GM12878 (cell line): Measurements from ENCODE around the gene CDC45. TPM values are rescaled to one million over a fixed set of nuclear protein-coding genes. Genes with fewer than 3 reads are reported as not detected.

ENCODE experiments used
- ATF7 ChIP-seq: fragments of 450-650 bp; IDR thresholded peaks from 2 replicates; pipeline ENCODE4 v1.6.1; 2016; ENCODE audit warnings: low read depth, mild to moderate bottlenecking
- CUX1 ChIP-seq: IDR thresholded peaks from 2 replicates; pipeline ENCODE4 v1.6.1; 2012; ENCODE audit warnings: improper control_type of control experiment, low read depth, low read length; ENCODE audit not compliant: insufficient replicate concordance
- ETV6 ChIP-seq, 2 experiments: fragments of 450-650 bp in 1 of 2; IDR thresholded peaks in 1 of 2; conservative IDR thresholded peaks in 1 of 2; 2 replicates each; pipeline ENCODE4 v1.6.1; 2014; ENCODE audit warnings: antibody characterized with exemption in 1 of 2, borderline replicate concordance in 1 of 2, low read depth in 1 of 2, mild to moderate bottlenecking in 1 of 2, moderate library complexity in 1 of 2
- MTA2 ChIP-seq: fragments of 450-650 bp; IDR thresholded peaks from 2 replicates; pipeline ENCODE4 v1.6.1; 2016; ENCODE audit warnings: low read depth, mild to moderate bottlenecking, moderate library complexity
- MTA3 ChIP-seq: IDR thresholded peaks from 2 replicates; pipeline ENCODE4 v1.6.1; 2012; ENCODE audit warnings: low read length, inconsistent platforms, borderline replicate concordance
- MXI1 ChIP-seq: fragments of 150-350 bp; IDR thresholded peaks from 2 replicates; pipeline ENCODE4 v1.6.1; 2011; ENCODE audit warnings: low read depth, mild to moderate bottlenecking, inconsistent platforms, low read length, improper control_type of control experiment
- POLR2A ChIP-seq: IDR thresholded peaks from 2 replicates; pipeline ENCODE4 v1.6.1; 2011; ENCODE audit warnings: low read depth, mild to moderate bottlenecking, low read length
- POLR2AphosphoS5 ChIP-seq: IDR thresholded peaks from 2 replicates; pipeline ENCODE4 v1.6.1; 2011; ENCODE audit warnings: mild to moderate bottlenecking, low read length, inconsistent platforms
- POU2F2 ChIP-seq: IDR thresholded peaks from 3 replicates; pipeline ENCODE4 v1.6.1; 2011; ENCODE audit warnings: low read depth, mild to moderate bottlenecking, low read length, borderline replicate concordance
- RFX5 ChIP-seq: IDR thresholded peaks from 2 replicates; pipeline ENCODE4 v1.6.1; 2011; ENCODE audit warnings: low read depth, low read length, improper control_type of control experiment
- SKIL ChIP-seq: fragments of 450-650 bp; IDR thresholded peaks from 2 replicates; pipeline ENCODE4 v1.6.1; 2017; ENCODE audit warnings: mild to moderate bottlenecking, low read depth, inconsistent platforms; ENCODE audit not compliant: poor library complexity, severe bottlenecking
- TCF3 ChIP-seq: IDR thresholded peaks from 2 replicates; pipeline ENCODE4 v1.6.1; 2012; ENCODE audit warnings: low read depth, mild to moderate bottlenecking, low read length, borderline replicate concordance; ENCODE audit not compliant: insufficient read depth
- TCF7 ChIP-seq: IDR thresholded peaks from 2 replicates; pipeline ENCODE4 v1.6.1; 2014; ENCODE audit warnings: antibody characterized with exemption, borderline replicate concordance
- USF2 ChIP-seq: IDR thresholded peaks from 2 replicates; pipeline ENCODE4 v1.6.1; 2011; ENCODE audit warnings: low read depth, low read length, improper control_type of control experiment, borderline replicate concordance
- YY1 ChIP-seq: IDR thresholded peaks from 2 replicates; pipeline ENCODE4 v1.6.1; 2011; ENCODE audit warnings: low read depth, mild to moderate bottlenecking, low read length
- ZBTB4 ChIP-seq: fragments of 450-650 bp; formaldehyde crosslinking; IDR thresholded peaks from 2 replicates; pipeline ENCODE4 v1.4.0; 2022; ENCODE audit warnings: mild to moderate bottlenecking, moderate library complexity
- ZNF217 ChIP-seq: fragments of 450-650 bp; IDR thresholded peaks from 2 replicates; pipeline ENCODE4 v1.6.1; 2017; ENCODE audit warnings: antibody characterized with exemption, mild to moderate bottlenecking
- ZZZ3 ChIP-seq: IDR thresholded peaks from 2 replicates; pipeline ENCODE4 v1.6.1; 2011; ENCODE audit warnings: low read depth; ENCODE audit not compliant: control insufficient read depth, insufficient read length
- polyA plus RNA-seq, 11 experiments: library from polyadenylated mRNA; depleted of rRNA in 4 of 11; unstranded in 6 of 11; stranded (reverse) in 5 of 11; fragments of >200 nt; fragmentation: Nextera tagmentation in 4 of 11; fragmentation: Illumina TruSeq in 1 of 11; extraction: Ambion mirVana in 4 of 11; extraction: Trizol in 1 of 11; gene quantifications; 1 replicate in 1 of 11; 2 replicates in 10 of 11; pipeline versions ENCODE4 v1.2.1 to v1.2.3, GENCODE V29; 2011 to 2016; ENCODE audit warnings: inconsistent platforms in 2 of 11, missing spikeins in 2 of 11, low read depth in 1 of 11
- total RNA-seq, 4 experiments: library from RNA; depleted of rRNA in 3 of 4; stranded (reverse); fragments of >200 nt in 3 of 4; fragmentation: Illumina TruSeq in 1 of 4; extraction: Trizol in 1 of 4; gene quantifications; 2 replicates each; pipeline versions ENCODE4 v1.2.1 to v1.2.3, GENCODE V29; 2013 to 2021

Gene CDC45
- total and polyA plus RNA-seq, 10 of the 15 experiments (the other 5 are each of a cell fraction or from before 2014, with no cell fraction given) = 40.8 to 88.5 (median 54.2) TPM

GRCh38 chr22:19432133-19432851, 47.4 kb upstream of the CDC45 start, which contains the start of gene MRPL40 (continued):
- TF ChIP-seq CUX1 (no peak), USF2 (peak; percentile 24; the same call in 1 of the 2 replicates), ZNF217 (no peak), ZZZ3 (peak; percentile 35), SKIL (no peak), TCF7 (no peak), POU2F2 (peak; percentile 90), ATF7 (no peak), ETV6 (conservative IDR thresholded peaks at IDR 0.05 in 1 of 2, IDR thresholded peaks at IDR 0.05 in 1 of 2; ENCODE audit: borderline replicate concordance in 1 of 2, low read depth in 1 of 2) (peak in 1 of 2 experiments; percentile 44; a peak in 1 of 4 replicates), ZBTB4 (CRISPR knock-in tag) (no peak), TCF3 (peak; percentile 94), MTA2 (no peak), RFX5 (peak; percentile 66; the same call in 1 of the 2 replicates), POLR2A (peak; percentile 93), MTA3 (no peak; the same call in 1 of the 2 replicates), MXI1 (peak; percentile 93), POLR2AphosphoS5 (peak; percentile 97), YY1 (peak; percentile 98)
